BLaER1 (cell line): ENCODE measurements around the gene TPSB2.
"Not testable (repeated sequence)": the region's sequence is repeated elsewhere in the genome, so short reads cannot be mapped to it uniquely, and the experiment has no call there.

Experiments used
- H3K27ac ChIP-seq: shearing (Covaris generic); formaldehyde crosslinking; 2 replicates; pipeline ENCODE4 v1.8.1; 2022
- H3K27me3 ChIP-seq: shearing (Covaris generic); formaldehyde crosslinking; 2 replicates; pipeline ENCODE4 v1.8.1; 2022
- H3K36me3 ChIP-seq: shearing (Covaris generic); formaldehyde crosslinking; 2 replicates; pipeline ENCODE4 v1.8.1; 2022
- H3K4me1 ChIP-seq: shearing (Covaris generic); formaldehyde crosslinking; 2 replicates; pipeline ENCODE4 v1.8.1; 2022
- H3K4me2 ChIP-seq: shearing (Covaris generic); formaldehyde crosslinking; 2 replicates; pipeline ENCODE4 v1.8.1; 2022
- H3K4me3 ChIP-seq: shearing (Covaris generic); formaldehyde crosslinking; 2 replicates; pipeline ENCODE4 v1.8.1; 2022
- H3K9ac ChIP-seq: shearing (Covaris generic); formaldehyde crosslinking; 2 replicates; pipeline ENCODE4 v1.8.1; 2022
- H3K9me3 ChIP-seq: shearing (Covaris generic); formaldehyde crosslinking; 2 replicates; pipeline ENCODE4 v1.8.1; 2022
- H4K20me1 ChIP-seq: shearing (Covaris generic); formaldehyde crosslinking; 2 replicates; pipeline ENCODE4 v1.8.1; 2022
- Cebpa-rat ChIP-seq: shearing (Covaris generic); IDR thresholded peaks from 2 replicates; pipeline ENCODE4 v1.8.1; 2022

TPSB2 gene

GRCh38 chr16:1237990-1238389, 8.0 kb upstream of the TPSB2 start:
- Histone ChIP-seq H3K9me3 (no peaks in the 10 kb centered on the region), H3K36me3 (no peaks in the 10 kb centered on the region), H4K20me1 (peaks cover 4% of the 10 kb centered on the region; the same call in 1 of the 2 replicates), H3K4me1 (no peaks in the 10 kb centered on the region; the same call in 1 of the 2 replicates), H3K4me2 (no peak overlapping the region), H3K27me3 (no peaks in the 10 kb centered on the region), H3K27ac (no peak overlapping the region), H3K9ac (no peak overlapping the region), H3K4me3 (no peak overlapping the region)
- no peak for TF ChIP-seq Cebpa-rat

DNA sequence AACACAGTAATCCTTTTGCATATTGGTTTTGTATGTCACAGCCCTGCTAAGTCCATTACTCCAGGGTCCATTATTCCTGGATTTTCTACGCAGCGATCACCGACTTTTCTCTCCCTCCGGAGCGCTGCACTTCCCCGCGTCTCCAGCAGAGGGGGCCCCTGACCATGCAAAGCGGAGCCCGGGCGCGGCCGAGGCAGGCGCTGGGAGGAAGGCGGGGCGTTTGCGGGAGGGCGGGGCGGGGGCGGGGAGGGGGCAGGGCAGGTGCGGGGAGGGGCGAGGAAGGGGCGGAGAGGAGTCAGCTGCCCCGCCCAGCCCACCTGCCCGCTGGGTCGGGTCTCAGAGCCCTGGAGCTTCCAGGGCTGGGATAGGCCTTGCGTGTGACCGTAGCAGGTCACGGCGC, 6.7 kb upstream of the TPSB2 start:
- not testable (repeated sequence) for H3K4me3 ChIP-seq, H3K9me3 ChIP-seq, H3K27me3 ChIP-seq, H3K9ac ChIP-seq, H3K4me1 ChIP-seq, H3K27ac ChIP-seq, H4K20me1 ChIP-seq, H3K36me3 ChIP-seq, H3K4me2 ChIP-seq

DNA sequence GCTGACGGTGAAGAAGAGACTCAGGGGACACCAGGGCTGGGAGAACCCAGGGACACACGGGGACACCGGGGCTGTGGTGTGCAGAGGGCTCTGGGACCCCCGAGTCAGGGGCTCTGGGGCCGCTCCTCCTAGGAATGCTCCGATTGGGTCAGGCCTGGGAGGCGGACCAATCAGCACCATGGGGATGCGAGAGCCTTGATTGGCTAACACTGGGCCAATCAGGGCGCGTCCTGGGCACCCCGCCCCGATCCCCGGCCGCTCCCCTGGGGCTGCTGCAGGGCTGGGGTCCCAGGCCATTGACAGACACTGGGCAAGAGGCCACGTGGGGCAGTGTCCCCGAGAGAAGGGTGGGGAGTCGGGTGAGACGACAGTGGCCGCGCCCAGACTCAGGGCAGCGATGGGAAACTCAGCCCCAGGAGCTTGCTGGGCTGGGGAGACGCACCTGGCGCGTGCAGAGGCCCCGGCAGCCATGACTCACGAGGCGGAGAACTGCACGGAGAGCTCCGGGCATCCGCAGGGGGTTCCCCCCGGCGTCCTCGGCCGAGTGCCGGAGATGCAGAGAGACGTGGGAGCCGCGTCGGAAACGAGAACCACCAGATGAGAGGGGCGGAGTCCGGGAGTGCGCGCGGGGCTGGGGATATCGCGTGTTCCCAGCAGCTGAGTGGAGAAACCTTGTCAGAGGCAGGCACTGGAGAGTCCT, 2.2 kb upstream of the TPSB2 start:
- H3K4me3 ChIP-seq, H4K20me1 ChIP-seq, H3K27me3 ChIP-seq, H3K36me3 ChIP-seq, H3K27ac ChIP-seq, H3K9me3 ChIP-seq, H3K9ac ChIP-seq, H3K4me2 ChIP-seq, H3K4me1 ChIP-seq: not testable (repeated sequence)

GRCh38 chr16:1231301-1231700, 1.3 kb upstream of the TPSB2 start:
- H3K4me1 ChIP-seq, H3K9ac ChIP-seq, H3K27me3 ChIP-seq, H3K4me2 ChIP-seq, H3K9me3 ChIP-seq, H3K27ac ChIP-seq, H3K4me3 ChIP-seq, H3K36me3 ChIP-seq, H4K20me1 ChIP-seq: not testable (repeated sequence)

DNA sequence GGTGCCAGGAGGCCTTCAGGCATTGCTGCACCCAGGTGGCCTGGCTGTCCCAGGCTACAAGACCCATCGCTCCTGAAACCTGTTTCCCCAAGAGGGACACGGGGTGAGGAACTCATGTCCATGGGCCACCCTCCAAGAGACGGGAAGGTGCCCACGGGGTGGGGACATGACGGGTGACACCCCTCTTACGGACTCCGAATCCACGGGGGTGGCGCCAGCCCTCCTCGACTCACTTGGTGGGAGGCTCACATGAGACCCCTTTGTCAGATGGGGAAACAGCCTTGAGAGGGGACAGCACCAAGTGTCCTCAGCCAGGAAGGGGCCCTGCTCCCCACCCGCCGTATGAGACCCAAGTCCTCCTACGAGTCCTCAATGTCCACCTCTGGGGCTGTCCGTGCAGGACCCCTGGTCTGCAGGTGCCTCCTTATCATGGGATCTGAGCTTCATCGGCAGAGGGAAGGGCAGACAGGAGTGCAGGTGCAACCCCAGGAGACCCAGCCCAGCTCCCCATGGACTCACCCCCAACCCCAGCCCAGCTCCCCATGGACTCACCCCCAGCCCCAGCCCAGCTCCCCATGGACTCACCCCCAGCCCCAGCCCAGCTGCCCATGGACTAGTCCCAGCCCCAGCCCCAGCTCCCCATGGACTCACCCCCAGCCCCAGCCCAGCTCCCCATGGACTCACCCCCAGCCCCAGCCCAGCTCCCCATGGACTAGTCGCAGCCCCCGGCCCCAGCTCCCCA, 658 bp upstream of the TPSB2 start:
- H3K4me3 ChIP-seq, H3K4me2 ChIP-seq, H3K27ac ChIP-seq, H3K9me3 ChIP-seq, H3K36me3 ChIP-seq, H4K20me1 ChIP-seq, H3K4me1 ChIP-seq, H3K9ac ChIP-seq, H3K27me3 ChIP-seq: not testable (repeated sequence)

GRCh38 chr16:1229476-1229875, 508 bp downstream of the TPSB2 start:
- not testable (repeated sequence) for H4K20me1 ChIP-seq, H3K4me2 ChIP-seq, H3K9ac ChIP-seq, H3K9me3 ChIP-seq, H3K4me3 ChIP-seq, H3K27ac ChIP-seq, H3K4me1 ChIP-seq, H3K27me3 ChIP-seq, H3K36me3 ChIP-seq

- not testable (repeated sequence) for H3K9ac ChIP-seq, H3K9me3 ChIP-seq, H3K27ac ChIP-seq, H3K4me1 ChIP-seq, H3K27me3 ChIP-seq, H3K36me3 ChIP-seq, H3K4me3 ChIP-seq, H3K4me2 ChIP-seq
- peaks cover 14% of the 10 kb centered on the region; the same call in 1 of the 2 replicates for H4K20me1 ChIP-seq
These were observed 1.8 kb downstream of the TPSB2 start for GRCh38 chr16:1228227-1228626.

- H3K4me3 ChIP-seq, H3K27ac ChIP-seq, H3K4me2 ChIP-seq, H3K36me3 ChIP-seq, H3K27me3 ChIP-seq, H3K9me3 ChIP-seq, H3K9ac ChIP-seq, H3K4me1 ChIP-seq: not testable (repeated sequence)
- peaks cover 29% of the 10 kb centered on the region for H4K20me1 ChIP-seq
These were observed 3.3 kb downstream of the TPSB2 start for GRCh38 chr16:1226692-1227091.

- H3K36me3 ChIP-seq, H3K4me1 ChIP-seq, H3K4me3 ChIP-seq, H3K9me3 ChIP-seq, H3K27ac ChIP-seq, H3K4me2 ChIP-seq, H3K9ac ChIP-seq, H3K27me3 ChIP-seq: not testable (repeated sequence)
- peaks cover 38% of the 10 kb centered on the region for H4K20me1 ChIP-seq
These were observed 4.2 kb downstream of the TPSB2 start for GRCh38 chr16:1225728-1226311.

DNA sequence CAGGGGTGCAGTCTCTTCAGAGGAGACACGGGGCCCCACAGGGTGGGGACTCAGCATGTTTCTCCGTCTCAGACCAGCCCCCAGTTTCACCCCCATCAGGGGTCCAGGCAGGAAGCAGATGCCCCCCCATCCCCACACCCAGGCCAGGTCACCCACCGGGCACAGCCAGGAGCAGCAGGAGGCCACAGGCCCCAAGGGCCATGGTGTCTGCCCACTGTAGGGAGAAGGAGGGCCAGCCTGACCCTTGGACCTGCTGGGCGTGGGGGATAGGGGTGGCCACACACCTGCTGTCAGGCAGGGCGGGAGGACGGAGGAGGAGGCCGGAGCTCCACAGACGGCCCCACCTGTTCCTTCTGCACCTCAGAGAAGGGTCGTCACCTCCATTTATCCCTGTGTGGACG, 4.9 kb downstream of the TPSB2 start, which contains the start of gene TPSG1:
TSS of gene TPSG1 (minus strand) at position 218 of the 401 bp plus-strand sequence. CDS start at position 202, 16 bp downstream.
- H3K27me3 ChIP-seq, result no peaks in the 10 kb centered on the region
- no peak within 1 kb of the TSS for H3K27ac ChIP-seq
- no peak within 1 kb of the TSS for H3K9ac ChIP-seq
- H3K4me2 ChIP-seq, result no peak within 1 kb of the TSS
- no peak within 1 kb of the TSS for H3K4me3 ChIP-seq
- no peak for TF ChIP-seq Cebpa-rat
- no peaks in the 10 kb centered on the region for H3K4me1 ChIP-seq
- H4K20me1 ChIP-seq, result peaks cover 46% of the 10 kb centered on the region
- H3K36me3 ChIP-seq, result peaks cover 12% of the 10 kb centered on the region
- no peaks in the 10 kb centered on the region for H3K9me3 ChIP-seq
